IPS DF 4.7 (cell line): ENCODE data around the gene SIL1.
"Not testable (repeated sequence)": the region's sequence is repeated elsewhere in the genome, so short reads cannot be mapped to it uniquely, and the experiment has no call there.

Experiments used
- DNase-seq: peaks from one replicate; pipeline ENCODE4 v3.0.0-alpha.2; 2013; ENCODE audit warnings: low spot score; ENCODE audit errors: extremely low read depth

The SIL1 gene

GRCh38 chr5:138926257-138926656 lies 271.9 kb downstream of the SIL1 start:
- DNase-seq = no peak

DNA sequence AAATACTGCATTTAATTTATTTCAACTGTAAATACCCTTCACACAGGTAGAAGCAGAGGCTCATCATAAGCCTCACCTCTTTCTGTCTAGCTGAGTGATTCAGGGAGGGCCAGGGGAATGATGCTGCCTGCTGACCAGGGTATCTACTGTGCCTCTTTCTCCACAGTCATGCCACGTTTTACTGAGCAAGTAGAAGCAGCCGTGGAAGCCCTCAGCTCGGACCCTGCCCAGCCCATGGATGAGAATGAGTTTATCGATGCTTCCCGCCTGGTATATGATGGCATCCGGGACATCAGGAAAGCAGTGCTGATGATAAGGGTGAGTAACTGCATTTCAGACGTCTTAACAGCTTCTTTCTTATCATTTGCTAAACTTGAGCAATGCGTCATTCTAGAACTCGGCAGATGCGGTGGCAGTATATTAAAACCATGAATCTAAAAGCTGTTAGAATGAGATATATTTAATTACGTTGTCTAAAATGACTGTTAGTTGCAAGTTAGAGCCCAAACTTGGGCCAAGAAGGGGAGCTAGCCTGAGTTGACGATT lies 273.0 kb downstream of the SIL1 start:
- DNase-seq = no peak

GRCh38 chr5:138922494-138922893 lies 275.7 kb downstream of the SIL1 start:
- no peak for DNase-seq

DNA sequence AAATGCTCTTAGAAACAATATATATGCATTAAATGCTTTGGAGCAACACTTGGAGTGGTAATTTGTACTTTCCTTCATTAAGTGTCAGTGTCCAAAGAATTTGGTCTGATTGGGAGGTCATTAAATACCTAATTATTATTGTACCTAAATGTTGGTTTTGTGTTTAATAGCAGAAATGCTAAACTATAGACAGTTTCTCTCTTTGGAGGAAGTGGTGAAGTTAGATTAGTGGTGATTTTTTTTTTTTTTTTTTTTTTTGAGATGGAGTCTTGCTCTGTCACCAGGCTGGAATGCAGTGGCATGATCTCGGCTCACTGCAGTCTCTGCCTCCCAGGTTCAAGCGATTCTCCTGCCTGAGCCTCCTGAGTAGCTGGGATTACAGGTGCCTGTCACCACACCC lies 276.8 kb downstream of the SIL1 start:
- not testable (repeated sequence) for DNase-seq

DNA sequence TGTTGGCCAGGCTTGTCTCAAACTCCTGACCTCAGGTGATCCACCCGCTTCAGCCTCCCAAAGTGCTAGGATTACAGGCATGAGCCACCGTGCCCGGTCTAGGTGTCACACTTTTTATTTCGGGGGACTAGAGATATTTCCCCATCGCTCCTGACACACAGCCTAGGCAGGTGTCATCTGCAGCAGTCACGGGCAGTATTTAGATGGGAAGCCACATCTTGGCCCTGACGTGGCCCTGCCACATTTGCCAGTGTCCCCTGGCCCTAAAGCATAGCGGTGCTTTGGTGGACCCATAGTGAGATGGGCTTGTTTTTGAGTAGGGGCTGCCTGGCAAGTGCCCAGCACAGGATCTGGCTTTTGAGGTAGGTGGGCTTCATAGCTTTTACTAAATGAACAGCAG lies 278.0 kb downstream of the SIL1 start:
- DNase-seq = no peak

DNA sequence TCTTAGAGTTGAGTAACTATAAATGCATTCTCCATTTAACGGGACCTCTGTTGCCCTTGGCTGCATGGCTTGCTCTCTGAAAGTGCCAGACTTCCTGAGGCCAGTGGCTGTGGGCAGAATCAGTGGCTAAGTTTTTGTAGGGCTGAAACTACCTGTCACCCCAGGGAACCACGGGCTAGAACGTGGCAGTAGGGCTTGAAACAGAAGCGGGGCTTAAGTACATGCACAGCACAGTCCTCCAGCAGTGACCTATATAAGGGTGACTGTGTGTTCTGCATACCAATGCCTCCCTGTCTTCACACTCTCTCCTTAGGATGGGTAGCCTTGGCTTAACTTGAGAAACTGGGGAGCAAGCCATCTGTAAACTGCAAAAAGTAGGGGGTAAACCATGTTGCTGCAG lies 279.5 kb downstream of the SIL1 start:
- no peak for DNase-seq

GRCh38 chr5:138914338-138914737 lies 283.8 kb downstream of the SIL1 start:
- no peak for DNase-seq

GRCh38 chr5:138913773-138914172 lies 284.4 kb downstream of the SIL1 start:
- no peak for DNase-seq

GRCh38 chr5:138912093-138912492 lies 286.1 kb downstream of the SIL1 start:
- DNase-seq = no peak

DNA sequence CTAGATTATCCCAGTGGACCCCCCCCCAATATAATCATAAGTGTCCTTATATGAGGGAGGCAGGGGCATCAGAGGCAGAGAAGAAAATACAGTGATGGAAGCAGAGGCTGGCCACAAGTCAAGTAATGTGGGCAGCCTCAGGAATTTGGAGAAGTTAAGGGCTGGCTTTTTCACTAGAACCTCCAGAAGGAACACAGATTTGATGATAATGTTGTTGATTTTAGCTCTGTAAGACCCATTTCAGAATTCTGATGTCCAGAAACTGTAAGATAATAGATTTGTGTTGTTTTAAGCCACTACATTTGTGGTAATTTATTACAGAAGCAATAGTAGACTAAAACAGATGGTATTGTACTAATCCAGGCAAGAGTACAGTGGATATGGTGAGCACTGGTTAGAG lies 286.7 kb downstream of the SIL1 start:
- DNase-seq = no peak

DNA sequence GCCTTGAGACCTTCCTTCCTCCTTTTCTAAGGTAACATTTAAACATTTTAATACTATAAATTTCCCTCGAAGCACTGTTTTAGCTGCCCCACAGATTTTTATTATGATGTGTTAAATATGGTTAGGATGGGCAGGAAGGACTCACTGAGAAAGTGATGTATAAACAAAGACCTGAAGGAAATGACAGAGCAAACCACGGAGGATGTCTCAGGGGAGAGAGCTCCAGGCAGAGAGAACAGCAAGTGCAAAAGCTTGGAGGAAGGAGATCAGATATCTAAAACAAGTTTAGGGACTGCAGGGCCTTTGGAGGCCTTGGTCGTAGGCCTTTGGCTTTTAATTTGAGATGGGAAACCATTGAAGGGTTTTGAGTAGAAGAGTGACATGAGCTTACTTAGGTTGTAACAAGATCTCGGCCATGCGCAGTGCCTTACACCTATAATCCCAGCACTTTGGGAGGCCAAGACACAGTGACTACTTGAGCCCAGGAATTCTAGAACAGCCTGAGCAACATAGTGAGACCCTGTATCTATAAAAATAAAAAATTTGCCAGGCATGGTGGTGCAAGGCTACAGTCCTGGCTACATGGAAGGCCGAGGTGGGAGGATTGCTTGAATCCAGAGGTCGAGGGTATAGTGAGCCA lies 287.5 kb downstream of the SIL1 start:
- no peak for DNase-seq

GRCh38 chr5:138909734-138910133 lies 288.4 kb downstream of the SIL1 start:
- no peak for DNase-seq

GRCh38 chr5:138905541-138905940 lies 292.6 kb downstream of the SIL1 start:
- DNase-seq = no peak

- no peak for DNase-seq
Measured at GRCh38 chr5:138903130-138903775, 294.9 kb downstream of the SIL1 start.

DNA sequence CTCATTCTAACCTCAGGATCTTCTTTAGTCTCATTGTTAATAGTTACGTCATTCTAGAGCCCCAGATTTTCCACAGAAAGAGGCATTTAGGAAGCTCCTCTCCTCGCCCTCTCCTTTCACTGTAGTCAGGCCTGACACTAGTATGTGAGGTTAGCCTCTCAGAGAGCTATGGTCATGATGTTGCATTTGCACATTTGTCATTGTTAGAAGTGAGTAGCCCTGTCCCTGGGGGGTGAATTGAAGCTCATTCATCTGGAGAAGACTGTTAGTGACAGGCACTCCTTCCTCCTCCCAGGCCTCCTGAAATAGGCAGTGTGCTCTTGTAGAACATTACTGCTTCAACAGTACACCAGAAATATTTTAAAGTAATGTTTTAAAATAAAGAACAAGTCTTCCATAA lies 296.5 kb downstream of the SIL1 start:
- DNase-seq = no peak

- no peak for DNase-seq
Measured at GRCh38 chr5:138900281-138900965, 297.7 kb downstream of the SIL1 start.

DNA sequence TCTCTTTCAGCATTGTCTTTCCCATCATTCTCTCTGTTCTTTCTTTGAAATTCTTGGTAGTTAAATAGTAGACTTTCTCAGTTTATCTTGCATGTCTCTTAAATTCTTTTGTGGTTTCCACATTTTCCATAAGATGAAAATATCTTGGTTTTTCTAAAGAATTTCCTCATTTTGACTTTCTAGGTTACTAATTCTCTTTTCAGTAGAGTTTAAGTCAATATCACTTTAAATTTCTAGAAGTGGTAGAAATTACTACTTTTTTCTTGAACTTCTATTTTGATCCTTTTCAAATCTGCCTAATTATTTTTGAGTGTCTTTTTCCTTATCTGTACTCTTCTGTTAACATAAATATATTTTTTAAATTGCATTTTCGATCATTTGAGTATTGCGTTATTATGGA lies 299.4 kb downstream of the SIL1 start:
- no peak for DNase-seq

DNA sequence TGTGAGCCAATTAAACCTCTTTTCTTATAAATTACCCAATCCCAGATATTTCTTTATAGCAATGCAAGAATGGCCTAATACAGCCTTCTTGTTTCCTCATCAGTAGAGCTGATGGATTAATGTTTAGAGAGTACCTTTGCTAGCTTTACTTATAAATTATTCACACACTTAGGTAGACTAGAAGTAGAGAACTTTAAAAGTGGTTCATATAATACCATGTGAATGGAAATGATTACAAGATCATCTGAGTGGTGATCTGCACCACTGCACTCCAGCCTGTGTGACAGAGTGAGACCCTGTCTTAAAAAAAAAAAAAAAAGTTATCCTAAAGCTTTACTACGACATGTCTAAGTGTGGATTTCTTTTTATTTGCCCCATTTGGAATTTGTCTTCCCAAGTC lies 299.9 kb downstream of the SIL1 start:
- DNase-seq = no peak
